Panc1 (cell line): Measurements from ENCODE around the gene CCDC137. TPM values are rescaled to one million over a fixed set of nuclear protein-coding genes. Genes with fewer than 3 reads are reported as not detected.

Experiments used
- ATAC-seq: fragments of 200-7000 bp; cut with Tn5 transposase; 2 replicates; pipeline ENCODE4 v1.9.1; 2020; ENCODE audit warnings: mild to moderate bottlenecking, moderate library complexity
- BruUV-seq: library from RNA; stranded (reverse); fragments of 400-500 nt; replicated peaks from 2 replicates; lab custom pipeline; 2021; lab: Mats Ljungman, UMichigan
- CTCF ChIA-PET: fragments of 300-600 bp; sonication (Branson Sonifier 250); formaldehyde crosslinking; loops from one replicate; lab custom pipeline; 2022; ENCODE audit warnings: antibody characterized with exemption; lab: Charles Lee
- POLR2A ChIA-PET: fragments of 300-600 bp; sonication (Branson Sonifier 250); formaldehyde crosslinking; loops from one replicate; lab custom pipeline; 2022; ENCODE audit warnings: antibody characterized with exemption; lab: Charles Lee
- DNase-seq: peaks from one replicate; pipeline ENCODE4 v3.0.0-alpha.2; 2010; ENCODE audit warnings: low read depth, low spot score
- H3K27ac ChIP-seq: 2 replicates; pipeline ENCODE4 v1.5.1; 2011; ENCODE audit warnings: mild to moderate bottlenecking, low read length, inconsistent platforms
- H3K27me3 ChIP-seq: fragments of 200-500 bp; sonication (Bioruptor generic); 2 replicates; pipeline ENCODE4 v1.6.0; 2014; ENCODE audit warnings: low read length, inconsistent platforms; ENCODE audit not compliant: control insufficient read depth, insufficient read depth
- H3K36me3 ChIP-seq: fragments of 200-500 bp; sonication (Bioruptor generic); 2 replicates; pipeline ENCODE4 v1.5.1; 2014; ENCODE audit warnings: inconsistent platforms, mild to moderate bottlenecking, low read length, moderate library complexity; ENCODE audit not compliant: control insufficient read depth, insufficient read depth
- H3K4me1 ChIP-seq: 2 replicates; pipeline ENCODE4 v1.5.1; 2011; ENCODE audit warnings: inconsistent platforms, mild to moderate bottlenecking, low read length, moderate library complexity; ENCODE audit not compliant: control insufficient read depth, insufficient read depth
- H3K4me3 ChIP-seq, 2 experiments: 2 replicates each; pipeline ENCODE4 v1.5.1; 2011 to 2012; ENCODE audit warnings: low read depth in 2 of 2, low read length in 2 of 2, mild to moderate bottlenecking in 2 of 2, inconsistent platforms in 1 of 2, moderate library complexity in 1 of 2
- H3K9me3 ChIP-seq: fragments of 200-500 bp; sonication (Bioruptor generic); 2 replicates; pipeline ENCODE4 v1.5.1; 2014; ENCODE audit warnings: low read depth, mild to moderate bottlenecking, inconsistent platforms, low read length, moderate library complexity; ENCODE audit not compliant: control insufficient read depth, insufficient read depth
- POLR2AphosphoS5 ChIP-seq: IDR thresholded peaks from 2 replicates; pipeline ENCODE4 v1.6.1; 2012; ENCODE audit warnings: mild to moderate bottlenecking, low read depth, low read length, moderate library complexity
- SIN3A ChIP-seq: IDR thresholded peaks from 2 replicates; pipeline ENCODE4 v1.6.1; 2012; ENCODE audit warnings: low read depth, mild to moderate bottlenecking, low read length, moderate library complexity, borderline replicate concordance; ENCODE audit not compliant: insufficient read depth
- TCF7L2 ChIP-seq: IDR thresholded peaks from 2 replicates; pipeline ENCODE4 v1.6.1; 2011; ENCODE audit warnings: mild to moderate bottlenecking, low read depth, low read length, inconsistent platforms
- in situ Hi-C: cut with HindIII; loops from 2 replicates; pipeline ENCODE4 v1.10.0; 2016; ENCODE audit warnings: low sequenced_read_pairs, low pct_unique_long_range_greater_than_20kb
- intact Hi-C: fragments of 100-400 bp; cut with micrococcal nuclease; formaldehyde crosslinking; loops from one replicate; pipeline ENCODE4 v1.10.0; 2022; ENCODE audit not compliant: unreplicated experiment
- total RNA-seq: library from RNA; stranded (reverse); gene quantifications from one replicate; pipeline ENCODE4 v1.2.1, GENCODE V29; 2021; ENCODE audit not compliant: unreplicated experiment
- TF ChIP-seq, protein P1 (sequence below): fragments of 450-650 bp; IDR thresholded peaks from 2 replicates; pipeline ENCODE4 v1.5.1; 2017; ENCODE audit warnings: mild to moderate bottlenecking
- TF ChIP-seq, protein P2 (sequence below), 2 experiments: IDR thresholded peaks; 2 replicates each; pipeline ENCODE4 v1.6.1; 2011 to 2012; ENCODE audit warnings: low read depth in 2 of 2, control low read depth in 1 of 2, low read length in 1 of 2, mild to moderate bottlenecking in 1 of 2, moderate library complexity in 1 of 2; ENCODE audit not compliant: insufficient read depth in 1 of 2

The CCDC137 gene
- total RNA-seq, 1 experiment from 2014 or later, result 74.6 TPM

DNA sequence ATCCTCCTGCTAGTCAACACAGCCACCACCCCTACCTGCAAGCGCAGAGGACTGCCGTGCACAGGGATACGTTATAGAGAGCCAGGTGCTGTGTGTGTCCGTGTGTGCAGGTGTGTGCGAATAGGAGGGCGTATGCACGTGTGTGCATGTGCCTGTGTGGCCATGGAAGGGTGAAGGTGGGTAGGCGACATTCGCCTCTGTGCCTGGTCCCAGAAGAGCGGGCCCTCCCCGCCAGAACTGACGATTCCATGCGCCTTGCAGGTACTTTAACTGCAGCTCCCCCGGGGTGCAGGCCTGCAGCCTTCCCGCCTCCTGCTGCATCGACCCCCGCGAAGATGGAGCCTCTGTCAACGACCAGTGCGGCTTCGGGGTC, 18.9 kb upstream of the CCDC137 start:
- intact Hi-C loops, result no loop called here
- ATAC-seq, result no peak
- in situ Hi-C loops, result no loop called here
- no TSS peak for BruUV-seq
- Histone ChIP-seq H3K27ac (no peak overlapping the region), H3K4me1 (peaks cover 7% of the 10 kb centered on the region), H3K9me3 (no peaks in the 10 kb centered on the region), H3K4me3 (no peak overlapping the region), H3K36me3 (no peaks in the 10 kb centered on the region), H3K27me3 (no peaks in the 10 kb centered on the region)
- no peak for TF ChIP-seq POLR2AphosphoS5
- no peak for TF ChIP-seq SIN3A
- TF ChIP-seq, protein P1, sequence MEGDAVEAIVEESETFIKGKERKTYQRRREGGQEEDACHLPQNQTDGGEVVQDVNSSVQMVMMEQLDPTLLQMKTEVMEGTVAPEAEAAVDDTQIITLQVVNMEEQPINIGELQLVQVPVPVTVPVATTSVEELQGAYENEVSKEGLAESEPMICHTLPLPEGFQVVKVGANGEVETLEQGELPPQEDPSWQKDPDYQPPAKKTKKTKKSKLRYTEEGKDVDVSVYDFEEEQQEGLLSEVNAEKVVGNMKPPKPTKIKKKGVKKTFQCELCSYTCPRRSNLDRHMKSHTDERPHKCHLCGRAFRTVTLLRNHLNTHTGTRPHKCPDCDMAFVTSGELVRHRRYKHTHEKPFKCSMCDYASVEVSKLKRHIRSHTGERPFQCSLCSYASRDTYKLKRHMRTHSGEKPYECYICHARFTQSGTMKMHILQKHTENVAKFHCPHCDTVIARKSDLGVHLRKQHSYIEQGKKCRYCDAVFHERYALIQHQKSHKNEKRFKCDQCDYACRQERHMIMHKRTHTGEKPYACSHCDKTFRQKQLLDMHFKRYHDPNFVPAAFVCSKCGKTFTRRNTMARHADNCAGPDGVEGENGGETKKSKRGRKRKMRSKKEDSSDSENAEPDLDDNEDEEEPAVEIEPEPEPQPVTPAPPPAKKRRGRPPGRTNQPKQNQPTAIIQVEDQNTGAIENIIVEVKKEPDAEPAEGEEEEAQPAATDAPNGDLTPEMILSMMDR, result no peak
- TF ChIP-seq TCF7L2, result no peak
- TF ChIP-seq, protein P2, sequence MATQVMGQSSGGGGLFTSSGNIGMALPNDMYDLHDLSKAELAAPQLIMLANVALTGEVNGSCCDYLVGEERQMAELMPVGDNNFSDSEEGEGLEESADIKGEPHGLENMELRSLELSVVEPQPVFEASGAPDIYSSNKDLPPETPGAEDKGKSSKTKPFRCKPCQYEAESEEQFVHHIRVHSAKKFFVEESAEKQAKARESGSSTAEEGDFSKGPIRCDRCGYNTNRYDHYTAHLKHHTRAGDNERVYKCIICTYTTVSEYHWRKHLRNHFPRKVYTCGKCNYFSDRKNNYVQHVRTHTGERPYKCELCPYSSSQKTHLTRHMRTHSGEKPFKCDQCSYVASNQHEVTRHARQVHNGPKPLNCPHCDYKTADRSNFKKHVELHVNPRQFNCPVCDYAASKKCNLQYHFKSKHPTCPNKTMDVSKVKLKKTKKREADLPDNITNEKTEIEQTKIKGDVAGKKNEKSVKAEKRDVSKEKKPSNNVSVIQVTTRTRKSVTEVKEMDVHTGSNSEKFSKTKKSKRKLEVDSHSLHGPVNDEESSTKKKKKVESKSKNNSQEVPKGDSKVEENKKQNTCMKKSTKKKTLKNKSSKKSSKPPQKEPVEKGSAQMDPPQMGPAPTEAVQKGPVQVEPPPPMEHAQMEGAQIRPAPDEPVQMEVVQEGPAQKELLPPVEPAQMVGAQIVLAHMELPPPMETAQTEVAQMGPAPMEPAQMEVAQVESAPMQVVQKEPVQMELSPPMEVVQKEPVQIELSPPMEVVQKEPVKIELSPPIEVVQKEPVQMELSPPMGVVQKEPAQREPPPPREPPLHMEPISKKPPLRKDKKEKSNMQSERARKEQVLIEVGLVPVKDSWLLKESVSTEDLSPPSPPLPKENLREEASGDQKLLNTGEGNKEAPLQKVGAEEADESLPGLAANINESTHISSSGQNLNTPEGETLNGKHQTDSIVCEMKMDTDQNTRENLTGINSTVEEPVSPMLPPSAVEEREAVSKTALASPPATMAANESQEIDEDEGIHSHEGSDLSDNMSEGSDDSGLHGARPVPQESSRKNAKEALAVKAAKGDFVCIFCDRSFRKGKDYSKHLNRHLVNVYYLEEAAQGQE (IDR thresholded peaks at IDR 0.05; ENCODE audit: insufficient read depth in 1 of 2, low read depth in 2 of 2, low read length in 1 of 2), result no peak
- ChIA-PET CTCF (no interaction called here), POLR2A (no interaction called here)
- no peak for DNase-seq

DNA sequence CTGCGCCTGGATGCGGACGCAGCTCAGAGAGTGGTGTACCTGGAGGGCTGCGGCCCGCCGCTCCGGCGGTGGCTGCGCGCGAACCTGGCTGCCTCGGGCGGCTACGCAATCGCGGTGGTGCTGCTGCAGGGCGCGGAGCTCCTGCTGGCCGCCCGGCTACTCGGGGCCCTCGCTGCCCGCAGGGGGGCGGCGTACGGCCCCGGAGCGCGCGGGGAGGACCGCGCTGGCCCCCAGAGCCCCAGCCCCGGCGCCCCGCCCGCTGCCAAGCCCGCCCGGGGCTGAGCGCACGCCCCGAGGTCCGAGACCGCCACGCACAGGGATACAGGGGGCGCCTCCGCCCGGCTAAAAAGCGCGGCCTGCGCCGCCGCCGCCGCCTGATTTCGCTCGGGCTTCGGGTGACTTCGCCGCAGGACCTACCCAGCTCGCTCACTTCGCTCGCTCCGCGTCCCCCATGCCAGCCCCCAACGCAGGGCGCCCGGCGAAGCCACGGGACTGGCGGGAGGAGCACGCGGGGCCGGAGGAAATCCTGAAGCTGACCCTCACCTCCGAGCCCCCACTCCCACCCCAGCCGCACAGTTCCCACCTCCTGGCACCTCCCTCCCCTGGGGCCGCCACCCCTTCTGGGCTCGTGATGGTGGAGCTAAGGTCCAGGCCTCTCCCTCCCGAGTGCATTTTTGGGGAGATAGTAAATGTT, 18.4 kb upstream of the CCDC137 start:
- ATAC-seq, result no peak
- Histone ChIP-seq H3K4me3 (no peak overlapping the region), H3K36me3 (no peaks in the 10 kb centered on the region), H3K9me3 (no peaks in the 10 kb centered on the region), H3K27me3 (no peaks in the 10 kb centered on the region), H3K27ac (no peak overlapping the region), H3K4me1 (peaks cover 7% of the 10 kb centered on the region)
- no peak for TF ChIP-seq POLR2AphosphoS5
- TF ChIP-seq TCF7L2, result no peak
- no peak for TF ChIP-seq SIN3A
- TF ChIP-seq, protein P1, result no peak
- TF ChIP-seq, protein P2 (IDR thresholded peaks at IDR 0.05; ENCODE audit: insufficient read depth in 1 of 2, low read depth in 2 of 2, low read length in 1 of 2), result no peak
- in situ Hi-C loops (no loop called here), intact Hi-C loops (no loop called here)
- no TSS peak for BruUV-seq
- ChIA-PET CTCF (no interaction called here), POLR2A (no interaction called here)
- DNase-seq, result no peak
